Activated CD4-positive, alpha-beta memory T cell treated with anti-CD3 and anti-CD28 coated beads for 36 hours (primary cell): Measurements from ENCODE around the gene NSUN2. TPM values are rescaled to one million over a fixed set of nuclear protein-coding genes. Genes with fewer than 3 reads are reported as not detected.
"Not testable (repeated sequence)": the region's sequence is repeated elsewhere in the genome, so short reads cannot be mapped to it uniquely, and the experiment has no call there.

Source experiments
- CTCF ChIA-PET: fragments of 350-600 bp; sonication (Branson Sonifier 250); formaldehyde crosslinking; loops from one replicate; lab custom pipeline; 2021; ENCODE audit warnings: antibody characterized with exemption, inconsistent platforms; lab: Charles Lee
- POLR2A ChIA-PET: fragments of 350-600 bp; sonication (Branson Sonifier 250); formaldehyde crosslinking; loops from one replicate; lab custom pipeline; 2021; ENCODE audit warnings: antibody characterized with exemption; lab: Charles Lee
- DNase-seq: peaks from one replicate; pipeline ENCODE4 v3.0.0-alpha.2; 2020
- H3K27ac Mint-ChIP-seq: one replicate; pipeline ENCODE4 v1.8.0; 2021; ENCODE audit warnings: mixed read lengths
- H3K27me3 Mint-ChIP-seq: one replicate; pipeline ENCODE4 v1.8.0; 2021; ENCODE audit warnings: mixed read lengths
- H3K36me3 Mint-ChIP-seq: one replicate; pipeline ENCODE4 v1.8.0; 2021; ENCODE audit warnings: mixed read lengths
- H3K4me1 Mint-ChIP-seq: one replicate; pipeline ENCODE4 v1.8.0; 2021; ENCODE audit warnings: low read depth, mixed read lengths
- H3K4me3 Mint-ChIP-seq: one replicate; pipeline ENCODE4 v1.8.0; 2021; ENCODE audit warnings: mild to moderate bottlenecking, mixed read lengths
- H3K9me3 Mint-ChIP-seq: one replicate; pipeline ENCODE4 v1.8.0; 2021; ENCODE audit warnings: mixed read lengths
- intact Hi-C: fragments of 100-400 bp; cut with micrococcal nuclease; formaldehyde crosslinking; loops from one replicate; pipeline ENCODE4 v1.15.1; 2023
- total RNA-seq, 2 experiments: library from RNA; stranded (reverse); gene quantifications; one replicate each; pipeline ENCODE4 v1.2.3, GENCODE V29; 2021

Gene NSUN2
- 10 to 100 TPM; 78.5 to 86.7 TPM for total RNA-seq

GRCh38 chr5:6632888-6633468 lies at the start of gene NSUN2, which contains the start of gene SRD5A1:
NSUN2 (minus strand) TSS chr5:6633044; CDS start chr5:6632979, 65 bp downstream.
SRD5A1 (plus strand) TSS chr5:6633440; CDS start chr5:6633577, 137 bp downstream.
- CTCF ChIA-PET, result interaction anchor here (1.1 to 2.9 kb wide), 5 partner anchors 9 to 134 kb away, joined by 3 to 20 read pairs (median 4); no protein-coding TSS in a partner anchor
- H3K36me3 Mint-ChIP-seq, result peaks cover 38% of the 10 kb centered on the region
- peaks cover 40% of the 10 kb centered on the region for H3K4me1 Mint-ChIP-seq
- peak within 1 kb of the TSS; percentile 97 for H3K4me3 Mint-ChIP-seq
- POLR2A ChIA-PET, result interaction anchor here (0.7 to 2.1 kb wide), 8 partner anchors 8 to 255 kb away, joined by 3 to 6 read pairs (median 4); partner anchors contain the start of genes MED10 and TENT4A
- H3K27ac Mint-ChIP-seq, result peak within 1 kb of the TSS; percentile 95
- DNase-seq, result peak; percentile 92
- intact Hi-C loops, result loop anchor here (1.0 to 2.0 kb wide), 7 partner anchors 80 to 1236 kb away; partner anchors contain the start of genes FASTKD3, ICE1, MED10 and MTRR
- H3K27me3 Mint-ChIP-seq, result no peaks in the 10 kb centered on the region
- H3K9me3 Mint-ChIP-seq, result no peaks in the 10 kb centered on the region

DNA sequence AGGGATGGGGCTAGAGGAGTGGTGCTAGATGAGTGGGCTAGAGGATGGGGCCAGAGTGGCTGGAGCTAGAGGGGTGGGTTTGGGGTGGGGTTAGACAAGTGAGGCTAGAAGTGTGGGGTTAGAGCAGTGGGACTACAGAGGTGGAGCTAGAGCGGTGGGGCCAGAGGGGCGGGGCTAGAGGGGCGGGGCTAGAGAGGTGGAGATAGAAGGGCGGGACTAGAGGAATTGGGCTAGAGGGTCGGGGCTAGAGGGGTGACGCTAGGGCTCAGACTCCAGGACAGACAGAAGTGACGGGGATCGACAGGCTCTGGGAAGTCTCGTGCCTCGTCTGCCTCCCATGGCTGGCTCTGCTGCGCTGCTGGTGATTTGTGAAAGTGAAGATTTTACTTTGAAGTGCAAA lies 49.4 kb upstream of the NSUN2 start:
- H3K4me3 Mint-ChIP-seq, result no peak overlapping the region
- CTCF ChIA-PET, result no interaction called here
- peaks cover 5% of the 10 kb centered on the region for H3K4me1 Mint-ChIP-seq
- POLR2A ChIA-PET, result interaction anchor here (1.1 kb wide), 1 partner anchor 65 kb away, joined by 3 read pairs; no protein-coding TSS in a partner anchor
- H3K27ac Mint-ChIP-seq, result no peak overlapping the region
- no peak for DNase-seq
- no peaks in the 10 kb centered on the region for H3K36me3 Mint-ChIP-seq
- intact Hi-C loops, result no loop called here
- no peaks in the 10 kb centered on the region for H3K9me3 Mint-ChIP-seq
- peaks cover 39% of the 10 kb centered on the region for H3K27me3 Mint-ChIP-seq

DNA sequence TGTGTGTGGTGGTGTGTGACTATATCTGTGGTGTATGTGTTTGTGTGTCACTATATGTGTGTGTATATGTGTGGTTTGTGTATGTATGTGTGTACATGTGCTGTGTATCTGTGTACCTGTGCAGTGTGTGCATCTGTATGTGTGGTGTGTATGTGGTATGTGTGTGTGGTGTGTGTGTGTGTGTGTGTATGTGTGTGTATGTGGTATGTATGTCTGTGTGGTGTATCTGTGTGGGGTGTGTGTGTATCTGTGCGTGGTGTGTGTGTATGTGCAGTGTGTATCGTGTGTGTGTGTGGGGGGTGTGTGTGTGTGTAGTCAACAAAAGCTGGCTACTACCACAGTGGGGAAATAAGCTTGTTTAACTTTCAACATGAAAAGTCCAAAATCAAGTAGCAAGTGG lies 48.8 kb upstream of the NSUN2 start:
- CTCF ChIA-PET, result no interaction called here
- intact Hi-C loops, result no loop called here
- Mint-ChIP-seq H3K36me3 (no peaks in the 10 kb centered on the region), H3K9me3 (no peaks in the 10 kb centered on the region), H3K4me3 (no peak overlapping the region), H3K27ac (no peak overlapping the region), H3K27me3 (peaks cover 37% of the 10 kb centered on the region), H3K4me1 (peaks cover 2% of the 10 kb centered on the region)
- POLR2A ChIA-PET, result interaction anchor here (1.1 kb wide), 1 partner anchor 66 kb away, joined by 3 read pairs; no protein-coding TSS in a partner anchor
- no peak for DNase-seq

DNA sequence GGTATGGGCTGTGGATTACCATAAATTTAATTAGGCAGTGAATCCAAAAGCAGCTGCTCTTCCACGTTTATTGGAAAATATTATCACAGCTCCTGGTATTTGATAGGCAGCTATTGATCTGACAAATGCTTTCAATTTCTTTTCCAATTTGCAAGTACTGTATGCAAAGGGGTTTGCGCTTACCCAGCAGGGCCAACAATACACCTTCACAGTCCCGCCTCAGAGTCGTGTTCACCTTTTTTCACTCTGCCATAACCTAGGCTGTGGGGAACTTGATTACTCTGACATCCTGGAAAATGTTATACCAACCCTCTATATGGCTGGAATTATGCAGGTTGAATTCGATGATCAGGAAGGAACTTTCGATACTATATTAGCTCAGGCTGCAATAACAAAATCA lies 48.1 kb upstream of the NSUN2 start:
- Mint-ChIP-seq H3K27ac (no peak overlapping the region), H3K27me3 (peaks cover 30% of the 10 kb centered on the region), H3K36me3 (no peaks in the 10 kb centered on the region), H3K9me3 (no peaks in the 10 kb centered on the region), H3K4me3 (no peak overlapping the region), H3K4me1 (no peaks in the 10 kb centered on the region)
- ChIA-PET POLR2A (interaction anchor here (1.1 kb wide), 1 partner anchor 67 kb away, joined by 3 read pairs; no protein-coding TSS in a partner anchor), CTCF (no interaction called here)
- intact Hi-C loops, result no loop called here
- no peak for DNase-seq

- H3K27ac Mint-ChIP-seq, result no peak overlapping the region
- no peaks in the 10 kb centered on the region for H3K9me3 Mint-ChIP-seq
These were observed 45.5 kb upstream of the NSUN2 start for GRCh38 chr5:6678385-6678784.

GRCh38 chr5:6676702-6677101 lies 43.9 kb upstream of the NSUN2 start:
- intact Hi-C loops, result no loop called here
- ChIA-PET CTCF (no interaction called here), POLR2A (no interaction called here)
- Mint-ChIP-seq H3K4me1 (no peaks in the 10 kb centered on the region), H3K27me3 (peaks cover 6% of the 10 kb centered on the region), H3K9me3 (no peaks in the 10 kb centered on the region), H3K36me3 (no peaks in the 10 kb centered on the region), H3K27ac (no peak overlapping the region), H3K4me3 (no peak overlapping the region)
- no peak for DNase-seq

More at GRCh38 chr5:6678385-6678784, 45.5 kb upstream of the NSUN2 start:
- Mint-ChIP-seq H3K4me1 (no peaks in the 10 kb centered on the region), H3K4me3 (no peak overlapping the region), H3K27me3 (peaks cover 12% of the 10 kb centered on the region), H3K36me3 (no peaks in the 10 kb centered on the region)
- ChIA-PET CTCF (no interaction called here), POLR2A (no interaction called here)
- intact Hi-C loops, result no loop called here
- DNase-seq, result no peak

- DNase-seq, result no peak
- ChIA-PET CTCF (interaction anchor here (0.6 kb wide), 1 partner anchor 609 kb away, joined by 4 read pairs; no protein-coding TSS in a partner anchor), POLR2A (no interaction called here)
- no peak overlapping the region for H3K27ac Mint-ChIP-seq
- peaks cover 3% of the 10 kb centered on the region for H3K27me3 Mint-ChIP-seq
- intact Hi-C loops, result no loop called here
- no peak overlapping the region for H3K4me3 Mint-ChIP-seq
- peaks cover 5% of the 10 kb centered on the region for H3K36me3 Mint-ChIP-seq
- H3K9me3 Mint-ChIP-seq, result no peaks in the 10 kb centered on the region
- no peaks in the 10 kb centered on the region for H3K4me1 Mint-ChIP-seq
These were observed 43.1 kb upstream of the NSUN2 start for GRCh38 chr5:6675784-6676491.

GRCh38 chr5:6674886-6675285 lies 42.0 kb upstream of the NSUN2 start:
- no peak for DNase-seq
- Mint-ChIP-seq H3K9me3 (no peaks in the 10 kb centered on the region), H3K4me3 (no peak overlapping the region), H3K27me3 (no peaks in the 10 kb centered on the region), H3K4me1 (no peaks in the 10 kb centered on the region), H3K27ac (no peak overlapping the region), H3K36me3 (peaks cover 12% of the 10 kb centered on the region)
- POLR2A ChIA-PET, result no interaction called here
- intact Hi-C loops, result no loop called here
- CTCF ChIA-PET, result no interaction called here

- Mint-ChIP-seq H3K27me3 (no peaks in the 10 kb centered on the region), H3K36me3 (peaks cover 15% of the 10 kb centered on the region), H3K9me3 (no peaks in the 10 kb centered on the region), H3K4me1 (no peaks in the 10 kb centered on the region), H3K4me3 (no peak overlapping the region), H3K27ac (no peak overlapping the region)
- intact Hi-C loops, result no loop called here
- DNase-seq, result no peak
- ChIA-PET POLR2A (no interaction called here), CTCF (no interaction called here)
These were observed 41.6 kb upstream of the NSUN2 start for GRCh38 chr5:6674421-6674820.

DNA sequence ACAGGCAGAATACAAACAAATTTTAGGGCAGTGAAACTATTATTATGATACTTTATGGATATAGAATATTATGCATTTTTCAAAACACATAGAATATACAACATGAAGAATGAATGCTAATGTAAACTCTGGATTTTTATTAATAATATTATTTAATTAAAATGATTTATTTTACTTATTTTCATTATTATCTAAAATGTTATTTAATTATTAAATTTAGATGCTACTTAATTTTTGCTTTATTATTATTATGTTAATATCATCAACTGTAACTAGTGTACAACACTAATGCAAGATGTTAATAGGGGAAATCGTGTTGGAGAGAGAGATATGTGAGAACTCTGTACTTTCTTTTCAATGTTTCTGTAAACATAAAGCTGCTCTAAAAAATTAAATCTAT lies 41.1 kb upstream of the NSUN2 start:
- DNase-seq, result no peak
- no peak overlapping the region for H3K27ac Mint-ChIP-seq
- no peaks in the 10 kb centered on the region for H3K4me1 Mint-ChIP-seq
- H3K27me3 Mint-ChIP-seq, result no peaks in the 10 kb centered on the region
- H3K36me3 Mint-ChIP-seq, result peaks cover 18% of the 10 kb centered on the region
- H3K4me3 Mint-ChIP-seq, result no peak overlapping the region
- no peaks in the 10 kb centered on the region for H3K9me3 Mint-ChIP-seq
- intact Hi-C loops, result no loop called here
- ChIA-PET POLR2A (no interaction called here), CTCF (no interaction called here)

DNA sequence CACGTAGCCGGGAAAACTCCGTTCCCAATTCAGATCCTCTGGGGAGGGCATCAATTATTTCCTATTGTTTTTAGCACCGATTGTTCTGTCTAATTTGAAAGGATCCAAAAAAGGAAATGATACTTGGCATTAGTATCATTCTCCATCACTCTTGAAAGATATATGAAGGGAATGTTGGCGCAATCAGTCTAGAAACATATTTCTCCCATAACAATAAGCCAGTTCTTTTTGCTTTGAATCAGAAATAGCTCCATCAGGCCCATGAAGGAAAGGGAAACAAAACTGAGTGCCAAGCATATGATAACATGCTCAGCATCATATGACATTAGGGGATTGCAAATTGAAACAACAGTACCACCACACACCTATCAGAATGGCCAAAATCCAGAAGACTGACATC lies 40.2 kb upstream of the NSUN2 start:
- intact Hi-C loops, result no loop called here
- H3K27ac Mint-ChIP-seq, result no peak overlapping the region
- H3K36me3 Mint-ChIP-seq, result peaks cover 19% of the 10 kb centered on the region
- DNase-seq, result no peak
- no peaks in the 10 kb centered on the region for H3K27me3 Mint-ChIP-seq
- H3K4me1 Mint-ChIP-seq, result no peaks in the 10 kb centered on the region
- H3K9me3 Mint-ChIP-seq, result no peaks in the 10 kb centered on the region
- ChIA-PET POLR2A (no interaction called here), CTCF (no interaction called here)
- no peak overlapping the region for H3K4me3 Mint-ChIP-seq

DNA sequence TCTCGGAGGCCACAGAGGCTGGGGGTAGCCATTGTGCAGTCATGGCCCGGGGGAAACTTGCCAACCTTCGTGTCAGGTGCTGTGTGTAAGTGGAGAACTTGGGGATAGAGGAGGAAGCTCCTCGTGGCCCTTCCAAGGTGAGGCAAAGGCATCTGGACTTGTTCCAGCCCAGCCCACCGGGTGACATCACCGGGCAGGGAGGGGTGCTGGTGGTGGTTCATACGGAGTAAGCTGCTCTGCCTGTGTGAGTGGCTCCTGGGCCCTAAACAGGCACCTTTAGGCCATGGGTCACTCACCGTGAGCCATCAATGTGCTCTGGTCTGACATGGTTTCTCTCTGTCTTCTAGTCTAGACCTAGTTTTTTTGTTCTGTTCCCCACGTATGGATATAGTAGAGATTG lies 35.9 kb upstream of the NSUN2 start:
- POLR2A ChIA-PET, H3K27ac Mint-ChIP-seq, H3K4me3 Mint-ChIP-seq, CTCF ChIA-PET, H3K27me3 Mint-ChIP-seq, H3K9me3 Mint-ChIP-seq, H3K4me1 Mint-ChIP-seq, DNase-seq, intact Hi-C loops: not testable (repeated sequence)
- H3K36me3 Mint-ChIP-seq, result peaks cover 21% of the 10 kb centered on the region
